Activated B cell treated with CpG ODN at 0.5 μM for 24 hours (primary cell): ENCODE data around the gene HABP4. TPM values are rescaled to one million over a fixed set of nuclear protein-coding genes. Genes with fewer than 3 reads are reported as not detected.

Experiments used
- ATAC-seq: fragments of 200-7000 bp; cut with Tn5 transposase; one replicate; pipeline ENCODE4 v1.10.0; 2021; ENCODE audit warnings: low read depth, mild to moderate bottlenecking, moderate library complexity
- CTCF ChIA-PET: fragments of 350-600 bp; sonication (Branson Sonifier 250); formaldehyde crosslinking; loops from one replicate; lab custom pipeline; 2021; ENCODE audit warnings: antibody characterized with exemption; lab: Charles Lee
- POLR2A ChIA-PET: fragments of 350-600 bp; sonication (Branson Sonifier 250); formaldehyde crosslinking; loops from one replicate; lab custom pipeline; 2021; ENCODE audit warnings: antibody characterized with exemption; lab: Charles Lee
- DNase-seq: peaks from one replicate; pipeline ENCODE4 v3.0.0; 2022
- H3K27ac Mint-ChIP-seq: one replicate; pipeline ENCODE4 v1.8.0; 2020; ENCODE audit warnings: mixed read lengths
- H3K27me3 Mint-ChIP-seq: one replicate; pipeline ENCODE4 v1.8.0; 2021; ENCODE audit warnings: mixed read lengths
- H3K36me3 Mint-ChIP-seq: one replicate; pipeline ENCODE4 v1.8.0; 2021; ENCODE audit warnings: low read depth, mixed read lengths
- H3K4me1 Mint-ChIP-seq: one replicate; pipeline ENCODE4 v1.8.0; 2021; ENCODE audit warnings: mixed read lengths
- H3K4me3 Mint-ChIP-seq: one replicate; pipeline ENCODE4 v1.8.0; 2020; ENCODE audit warnings: mild to moderate bottlenecking, mixed read lengths
- H3K9me3 Mint-ChIP-seq: one replicate; pipeline ENCODE4 v1.8.0; 2020; ENCODE audit warnings: mixed read lengths
- intact Hi-C: fragments of 100-400 bp; cut with micrococcal nuclease; formaldehyde crosslinking; loops from one replicate; pipeline ENCODE4 v1.15.1; 2024
- total RNA-seq: library from RNA; stranded (reverse); gene quantifications from 2 replicates; pipeline ENCODE4 v1.2.3, GENCODE V29; 2022
- TF ChIP-seq, protein P1 (sequence below): fragments of 200-600 bp; IDR thresholded peaks from one replicate; pipeline ENCODE4 v1.8.0; 2022; ENCODE audit warnings: antibody characterized with exemption, mild to moderate bottlenecking

Gene HABP4
- total RNA-seq, 1 donor from 2014 or later: 8.1 TPM

DNA sequence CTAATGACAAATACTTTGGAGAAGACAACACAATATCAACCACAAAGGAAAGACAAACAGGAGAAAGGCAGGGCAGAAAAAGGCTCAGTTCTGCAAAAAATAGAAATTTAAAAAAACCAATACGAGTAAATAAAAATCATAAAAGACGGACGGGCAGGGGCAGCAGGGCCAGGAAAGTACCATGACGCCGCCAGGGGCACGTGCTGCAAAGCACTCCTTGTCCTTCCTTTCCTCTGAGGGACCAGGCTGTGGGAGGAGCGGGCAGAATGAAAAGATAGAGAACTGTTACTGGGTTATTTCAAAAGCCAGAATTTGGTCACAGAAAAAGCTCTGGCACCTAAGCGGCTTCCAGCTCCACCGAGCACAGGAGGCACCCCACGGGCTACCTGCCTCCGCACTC is 53.9 kb downstream of the HABP4 start:
- Mint-ChIP-seq H3K9me3 (no peaks in the 10 kb centered on the region), H3K27ac (no peak overlapping the region), H3K36me3 (peaks cover 9% of the 10 kb centered on the region), H3K4me3 (no peak overlapping the region), H3K4me1 (no peaks in the 10 kb centered on the region), H3K27me3 (no peaks in the 10 kb centered on the region)
- ATAC-seq (no peak), DNase-seq (no peak)
- ChIA-PET POLR2A (no interaction called here), CTCF (no interaction called here)
- intact Hi-C loops: no loop called here
- TF ChIP-seq, protein P1, sequence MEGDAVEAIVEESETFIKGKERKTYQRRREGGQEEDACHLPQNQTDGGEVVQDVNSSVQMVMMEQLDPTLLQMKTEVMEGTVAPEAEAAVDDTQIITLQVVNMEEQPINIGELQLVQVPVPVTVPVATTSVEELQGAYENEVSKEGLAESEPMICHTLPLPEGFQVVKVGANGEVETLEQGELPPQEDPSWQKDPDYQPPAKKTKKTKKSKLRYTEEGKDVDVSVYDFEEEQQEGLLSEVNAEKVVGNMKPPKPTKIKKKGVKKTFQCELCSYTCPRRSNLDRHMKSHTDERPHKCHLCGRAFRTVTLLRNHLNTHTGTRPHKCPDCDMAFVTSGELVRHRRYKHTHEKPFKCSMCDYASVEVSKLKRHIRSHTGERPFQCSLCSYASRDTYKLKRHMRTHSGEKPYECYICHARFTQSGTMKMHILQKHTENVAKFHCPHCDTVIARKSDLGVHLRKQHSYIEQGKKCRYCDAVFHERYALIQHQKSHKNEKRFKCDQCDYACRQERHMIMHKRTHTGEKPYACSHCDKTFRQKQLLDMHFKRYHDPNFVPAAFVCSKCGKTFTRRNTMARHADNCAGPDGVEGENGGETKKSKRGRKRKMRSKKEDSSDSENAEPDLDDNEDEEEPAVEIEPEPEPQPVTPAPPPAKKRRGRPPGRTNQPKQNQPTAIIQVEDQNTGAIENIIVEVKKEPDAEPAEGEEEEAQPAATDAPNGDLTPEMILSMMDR: no peak

DNA sequence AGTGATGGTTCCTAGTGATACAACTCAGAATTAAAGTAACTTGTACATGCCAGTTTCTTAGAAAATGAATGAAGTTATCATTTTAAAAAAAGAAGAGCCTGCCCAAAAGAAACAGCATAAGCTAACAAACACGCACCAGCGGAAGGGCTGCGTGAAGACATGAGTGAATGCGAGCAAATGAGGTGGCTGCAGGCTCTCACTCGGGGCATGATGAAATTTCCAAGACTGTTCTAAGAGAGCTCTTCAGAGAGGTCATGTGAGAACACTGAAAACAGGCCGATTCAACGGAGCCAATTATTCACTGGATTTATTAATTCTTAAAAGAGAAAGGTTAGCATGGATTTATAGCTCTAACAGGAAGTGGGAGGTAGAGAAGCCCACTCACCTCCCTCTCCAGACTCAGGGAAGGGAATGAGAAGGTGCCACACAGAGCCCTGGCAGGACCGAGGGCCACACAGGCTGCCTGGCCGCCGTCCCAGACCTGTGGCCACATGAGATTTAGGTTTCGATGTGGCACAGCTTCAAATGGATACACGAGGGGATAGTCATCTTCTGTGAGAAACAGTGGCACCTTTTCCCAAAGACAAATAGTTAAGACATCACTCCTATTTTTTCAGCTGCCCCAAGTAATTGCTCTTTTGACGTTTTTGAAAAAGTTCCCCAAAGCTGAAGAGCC is 55.5 kb downstream of the HABP4 start:
- Mint-ChIP-seq H3K27me3 (no peaks in the 10 kb centered on the region), H3K4me1 (no peaks in the 10 kb centered on the region), H3K4me3 (no peak overlapping the region), H3K27ac (no peak overlapping the region), H3K36me3 (peaks cover 13% of the 10 kb centered on the region), H3K9me3 (no peaks in the 10 kb centered on the region)
- ATAC-seq: no peak
- ChIA-PET POLR2A (interaction anchor here (0.6 kb wide), 2 partner anchors 40 to 54 kb away, joined by 3 to 6 read pairs; no protein-coding TSS in a partner anchor), CTCF (no interaction called here)
- TF ChIP-seq, protein P1: no peak
- intact Hi-C loops: no loop called here
- DNase-seq: no peak

DNA sequence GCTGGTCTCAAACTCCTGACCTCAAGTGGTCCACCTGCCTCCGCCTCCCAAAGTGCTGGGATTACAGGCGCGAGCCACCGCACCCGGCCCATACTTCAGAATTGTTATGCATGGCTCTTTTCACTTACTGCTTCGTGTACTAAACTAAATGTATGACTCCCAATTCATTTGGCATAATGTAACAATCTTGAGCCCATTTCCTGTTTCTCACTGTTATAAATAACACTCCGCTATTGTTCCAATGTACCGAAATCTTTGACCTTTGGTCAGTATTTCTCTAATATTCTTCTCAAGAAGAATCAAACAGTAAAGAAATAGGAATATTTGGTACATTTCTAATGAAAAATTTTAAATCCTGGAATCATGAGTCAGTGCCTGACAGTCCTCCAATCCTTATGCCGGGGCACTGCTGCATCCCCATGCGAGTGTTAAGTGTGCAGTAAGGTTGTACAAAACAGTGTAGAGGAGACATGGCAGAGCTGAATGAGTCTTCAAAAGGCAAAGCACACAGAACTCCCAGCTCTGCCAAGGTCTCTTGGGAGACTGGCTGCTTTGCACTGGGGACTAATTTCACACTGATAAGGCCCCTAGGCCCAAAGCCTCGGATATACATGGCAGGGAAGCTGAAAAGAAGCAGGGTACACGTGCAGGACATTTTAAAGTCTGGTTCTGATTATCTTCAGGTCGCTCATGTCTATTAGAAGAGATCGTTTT is 58.4 kb downstream of the HABP4 start:
- H3K9me3 Mint-ChIP-seq: no peaks in the 10 kb centered on the region
- ATAC-seq: no peak
- H3K27me3 Mint-ChIP-seq: no peaks in the 10 kb centered on the region
- CTCF ChIA-PET: no interaction called here
- intact Hi-C loops: no loop called here
- no peak overlapping the region for H3K4me3 Mint-ChIP-seq
- TF ChIP-seq, protein P1: no peak
- H3K27ac Mint-ChIP-seq: no peak overlapping the region
- no peaks in the 10 kb centered on the region for H3K4me1 Mint-ChIP-seq
- POLR2A ChIA-PET: no interaction called here
- DNase-seq: no peak
- peaks cover 14% of the 10 kb centered on the region for H3K36me3 Mint-ChIP-seq

DNA sequence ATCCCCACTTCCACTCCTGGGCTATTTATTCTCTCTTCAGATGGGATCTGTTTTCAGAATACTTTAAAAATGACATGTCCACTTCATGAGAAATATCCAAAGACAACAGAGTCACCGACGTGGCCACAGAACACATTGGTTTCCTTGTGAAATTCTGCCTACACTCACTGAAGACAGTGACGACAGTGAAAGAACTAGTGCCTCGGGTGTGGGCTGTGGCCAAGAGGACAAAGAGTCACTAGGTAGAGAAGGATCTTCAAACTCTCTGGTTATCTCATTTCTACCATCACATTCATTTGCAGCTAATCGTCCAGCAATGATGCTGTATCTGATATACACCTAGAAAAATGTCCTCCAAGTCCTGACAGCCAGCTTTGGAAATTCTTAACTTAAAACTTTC is 59.1 kb downstream of the HABP4 start:
- peaks cover 13% of the 10 kb centered on the region for H3K36me3 Mint-ChIP-seq
- POLR2A ChIA-PET: no interaction called here
- CTCF ChIA-PET: no interaction called here
- H3K4me1 Mint-ChIP-seq: no peaks in the 10 kb centered on the region
- intact Hi-C loops: no loop called here
- DNase-seq: no peak
- H3K27ac Mint-ChIP-seq: no peak overlapping the region
- ATAC-seq: no peak
- TF ChIP-seq, protein P1: no peak
- H3K27me3 Mint-ChIP-seq: no peaks in the 10 kb centered on the region
- no peaks in the 10 kb centered on the region for H3K9me3 Mint-ChIP-seq
- no peak overlapping the region for H3K4me3 Mint-ChIP-seq

DNA sequence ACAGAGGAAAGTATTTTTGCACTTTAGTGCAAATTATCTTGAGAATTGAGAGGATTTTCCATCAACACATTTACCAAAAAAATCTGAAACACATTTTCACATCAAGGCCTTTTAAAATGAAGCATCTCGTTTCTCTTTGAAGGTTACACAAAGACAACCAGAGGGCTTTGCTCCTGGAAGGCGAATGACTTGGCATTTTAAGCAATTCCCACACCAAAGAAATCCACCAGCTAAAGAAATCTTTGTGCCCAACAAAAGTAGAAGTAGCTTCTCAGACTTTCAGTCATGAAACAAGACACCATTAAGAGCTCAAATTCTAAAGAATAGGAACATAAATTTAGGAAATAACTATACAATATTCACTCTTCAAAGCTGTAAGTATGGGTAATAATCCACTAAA is 59.9 kb downstream of the HABP4 start:
- H3K36me3 Mint-ChIP-seq: peaks cover 13% of the 10 kb centered on the region
- TF ChIP-seq, protein P1: no peak
- POLR2A ChIA-PET: no interaction called here

More for the DNA sequence above, 59.9 kb downstream of the HABP4 start:
- Mint-ChIP-seq H3K4me3 (no peak overlapping the region), H3K9me3 (no peaks in the 10 kb centered on the region), H3K27ac (no peak overlapping the region), H3K27me3 (no peaks in the 10 kb centered on the region), H3K4me1 (no peaks in the 10 kb centered on the region)
- no peak for ATAC-seq
- intact Hi-C loops: no loop called here
- CTCF ChIA-PET: no interaction called here
- no peak for DNase-seq
